Stomach (tissue), 9 donors: Measurements from ENCODE around the gene TNS3. TPM values are rescaled to one million over a fixed set of nuclear protein-coding genes. Genes with fewer than 3 reads are reported as not detected.

ENCODE experiments used
- DNase-seq, 2 donors: peaks; one replicate each; pipeline versions ENCODE4 v3.0.0 to v3.0.0-alpha.2; 2013 to 2019
- H3K27ac ChIP-seq, 5 donors: fragments of 200-600 bp in 4 of 5; sonication (generic) in 4 of 5; one replicate each; pipeline ENCODE4 v1.5.1; 2013 to 2019; ENCODE audit warnings: mild to moderate bottlenecking in 1 of 5, moderate library complexity in 1 of 5
- H3K27me3 ChIP-seq, 3 donors: fragments of 200-600 bp; sonication (generic); one replicate each; pipeline ENCODE4 v1.5.1; 2017 to 2019; ENCODE audit warnings: mixed run types in 1 of 3
- H3K36me3 ChIP-seq, 4 donors: fragments of 200-600 bp; sonication (generic); 1 replicate in 3 of 4; 2 replicates in 1 of 4; pipeline ENCODE4 v1.5.1; 2016 to 2019
- H3K4me1 ChIP-seq, 4 donors: fragments of 200-600 bp; sonication (generic); one replicate each; pipeline ENCODE4 v1.5.1; 2016 to 2019
- H3K4me3 ChIP-seq, 4 donors: fragments of 200-600 bp; sonication (generic) in 3 of 4; one replicate each; pipeline ENCODE4 v1.5.1; 2016 to 2019; ENCODE audit warnings: mild to moderate bottlenecking in 1 of 4
- H3K9me3 ChIP-seq, 4 donors: fragments of 200-600 bp; sonication (generic); one replicate each; pipeline ENCODE4 v1.5.1; 2016 to 2019
- CTCF ChIP-seq, 7 experiments: fragments of 450-650 bp in 4 of 7; fragments of 200-600 bp in 3 of 7; sonication (generic) in 3 of 7; IDR thresholded peaks; one replicate each; pipeline ENCODE4 v1.5.1; 2016 to 2019; ENCODE audit warnings: antibody characterized with exemption in 7 of 7, control low read depth in 2 of 7, mild to moderate bottlenecking in 1 of 7
- EP300 ChIP-seq: sonication (generic); formaldehyde crosslinking; IDR thresholded peaks from one replicate; pipeline ENCODE4 v1.6.1; 2017; ENCODE audit warnings: antibody characterized with exemption
- POLR2A ChIP-seq, 4 donors: fragments of 450-650 bp; IDR thresholded peaks; one replicate each; pipeline ENCODE4 v1.6.1; 2016; ENCODE audit warnings: antibody characterized with exemption in 4 of 4, control low read depth in 2 of 4, mild to moderate bottlenecking in 1 of 4, moderate library complexity in 1 of 4
- POLR2AphosphoS5 ChIP-seq, 3 donors: sonication (generic); formaldehyde crosslinking; IDR thresholded peaks; one replicate each; pipeline ENCODE4 v1.6.1; 2016; ENCODE audit warnings: antibody characterized with exemption in 3 of 3
- WGBS, 5 donors: extraction: QIAGEN DNeasy Blood & Tissue Kit in 3 of 5; methylation state at CpG; one replicate each; pipeline versions ENCODE4 v1.1.5 to v1.1.7; 2013 to 2018; 5-methylcytosine and 5-hydroxymethylcytosine counted together
- intact Hi-C: fragments of 100-400 bp; cut with DNase I; formaldehyde crosslinking; loops from one replicate; pipeline ENCODE4 v1.15.1; 2023; ENCODE audit warnings: low total_unique reads
- polyA plus RNA-seq, 3 donors: library from polyadenylated mRNA; stranded (reverse); fragments of 200-250 nt; gene quantifications; one replicate each; pipeline ENCODE4 v1.2.3, GENCODE V29; 2013
- total RNA-seq, 5 donors: library from RNA; depleted of rRNA; stranded (reverse); fragments of >200 nt; gene quantifications; one replicate each; pipeline versions ENCODE4 v1.1.0 to v1.2.3, GENCODE V29; 2014 to 2016
- donor health status: healthy with polysubstance abuse.
- donor health status: Bipolar disorder and iron deficiency.
- donor health status: healthy.

The TNS3 gene
- total and polyA plus RNA-seq, 8 donors, result 10.0 to 105 (median 41.0) TPM

DNA sequence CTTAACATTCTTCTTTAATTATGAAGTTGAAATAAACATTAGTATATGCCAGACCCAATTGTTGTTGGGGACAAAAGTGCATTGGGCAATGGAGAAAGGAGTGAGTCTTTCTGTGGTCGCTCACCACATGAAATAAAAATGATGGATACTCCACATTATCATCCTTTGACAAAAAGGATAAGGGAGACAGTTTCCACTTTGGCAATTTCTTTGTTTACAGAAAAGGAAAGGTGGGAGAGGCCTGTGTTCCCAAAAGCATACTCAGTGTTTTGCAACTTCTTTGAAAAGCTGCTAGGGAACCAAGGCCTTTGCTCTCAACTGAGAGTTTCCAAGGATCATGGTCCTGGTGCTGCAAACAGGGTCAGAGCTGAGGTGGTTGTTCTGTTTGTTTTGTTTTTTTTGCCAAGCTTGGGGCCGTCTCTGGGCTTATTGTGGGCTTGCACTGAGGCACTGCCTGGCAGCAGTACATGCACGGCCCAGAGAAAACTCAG is 341.9 kb downstream of the TNS3 start:
- WGBS, 5 donors, result 60 to 70% (median 65%) methylated on average over 3 of the region's 3 CpGs
- no peak for TF ChIP-seq POLR2AphosphoS5 (IDR thresholded peaks at IDR 0.05)
- TF ChIP-seq POLR2A (IDR thresholded peaks at IDR 0.05), result no peak
- no peak for DNase-seq
- Histone ChIP-seq H3K27ac (no peak overlapping the region), H3K27me3 (no peaks in the 10 kb centered on the region), H3K4me1 (no peaks in the 10 kb centered on the region), H3K36me3 (no peaks in the 10 kb centered on the region), H3K4me3 (no peak overlapping the region), H3K9me3 (no peaks in the 10 kb centered on the region)
- intact Hi-C loops, result no loop called here

DNA sequence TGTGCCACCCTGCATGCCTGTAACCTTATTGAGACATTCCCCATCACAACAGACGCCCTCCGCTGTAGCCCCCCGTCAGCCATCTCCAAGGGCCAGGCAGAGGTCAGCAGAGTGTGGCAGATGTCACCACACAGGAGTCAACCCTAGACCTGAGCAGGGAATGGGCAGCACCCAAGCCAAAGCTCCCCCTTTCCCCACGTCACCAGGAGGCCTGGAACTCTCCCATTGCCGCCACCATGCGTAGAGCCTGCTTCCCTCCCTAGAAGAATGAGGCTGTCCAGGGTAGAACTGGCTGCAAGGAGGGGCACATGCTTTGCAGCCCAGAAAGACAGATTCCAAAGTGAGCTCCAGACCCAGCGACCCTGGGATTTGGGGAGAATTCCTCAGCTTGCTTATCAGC is 342.9 kb downstream of the TNS3 start:
- Histone ChIP-seq H3K27me3 (no peaks in the 10 kb centered on the region), H3K4me3 (no peak overlapping the region), H3K27ac (no peak overlapping the region), H3K9me3 (no peaks in the 10 kb centered on the region), H3K4me1 (no peaks in the 10 kb centered on the region), H3K36me3 (no peaks in the 10 kb centered on the region)
- intact Hi-C loops, result no loop called here
- DNase-seq, result no peak
- TF ChIP-seq POLR2AphosphoS5 (IDR thresholded peaks at IDR 0.05) (no peak), CTCF (IDR thresholded peaks at IDR 0.05) (no peak), POLR2A (IDR thresholded peaks at IDR 0.05) (no peak), EP300 (no peak)
- WGBS, 5 donors, result 81 to 87% (median 83%) methylated on average over 7 of the region's 7 CpGs

DNA sequence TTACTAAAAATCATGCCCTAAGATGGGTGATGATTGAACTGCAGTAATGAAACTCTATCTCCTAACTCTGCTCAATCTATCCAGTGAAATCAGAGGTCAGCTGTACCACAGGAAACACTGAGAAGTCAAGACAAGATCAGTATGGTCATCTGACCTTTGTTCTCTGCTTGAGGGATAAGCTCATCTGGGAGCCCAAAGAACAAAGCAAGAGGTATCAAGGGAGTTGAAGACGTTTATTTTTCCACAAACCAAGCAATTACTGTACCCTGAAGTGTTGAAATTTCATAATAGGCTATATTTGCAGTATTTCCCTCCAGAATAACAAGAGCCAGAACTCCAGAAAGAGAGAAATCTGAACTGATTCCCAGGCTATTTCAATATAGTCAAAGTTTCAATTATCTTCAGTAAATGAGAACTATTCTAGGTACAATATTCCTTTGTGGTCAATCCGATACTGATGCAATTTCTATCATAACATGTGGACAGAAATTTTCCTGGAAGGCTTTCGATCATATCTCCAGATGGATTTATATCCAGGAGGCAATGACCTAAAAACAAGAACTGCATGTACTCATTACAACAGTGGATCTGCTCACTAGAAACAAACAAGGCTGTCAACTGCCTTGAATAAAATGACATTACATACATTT is 345.3 kb downstream of the TNS3 start:
- Histone ChIP-seq H3K27ac (no peak overlapping the region), H3K4me3 (no peak overlapping the region)
- TF ChIP-seq POLR2AphosphoS5 (IDR thresholded peaks at IDR 0.05) (no peak), EP300 (no peak), POLR2A (IDR thresholded peaks at IDR 0.05) (no peak), CTCF (IDR thresholded peaks at IDR 0.05) (no peak)

GRCh38 chr7:47233996-47234395 is 347.9 kb downstream of the TNS3 start:
- Histone ChIP-seq H3K27ac (no peak overlapping the region), H3K4me1 (no peaks in the 10 kb centered on the region), H3K27me3 (no peaks in the 10 kb centered on the region), H3K4me3 (no peak overlapping the region), H3K36me3 (no peaks in the 10 kb centered on the region), H3K9me3 (no peaks in the 10 kb centered on the region)
- no peak for DNase-seq
- WGBS, 5 donors, result 15 to 44% (median 26%) methylated on average over 1 of the region's 1 CpG
- TF ChIP-seq EP300, result no peak
- TF ChIP-seq POLR2A (IDR thresholded peaks at IDR 0.05), result no peak
- TF ChIP-seq CTCF (IDR thresholded peaks at IDR 0.05), result no peak
- TF ChIP-seq POLR2AphosphoS5 (IDR thresholded peaks at IDR 0.05), result no peak
- intact Hi-C loops, result no loop called here

More for the DNA sequence above, 345.3 kb downstream of the TNS3 start:
- no peak for DNase-seq
- intact Hi-C loops, result no loop called here
- Histone ChIP-seq H3K9me3 (no peaks in the 10 kb centered on the region), H3K4me1 (no peaks in the 10 kb centered on the region), H3K27me3 (no peaks in the 10 kb centered on the region), H3K36me3 (no peaks in the 10 kb centered on the region)
- WGBS, 5 donors, result 68 to 76% (median 73%) methylated on average over 3 of the region's 3 CpGs

DNA sequence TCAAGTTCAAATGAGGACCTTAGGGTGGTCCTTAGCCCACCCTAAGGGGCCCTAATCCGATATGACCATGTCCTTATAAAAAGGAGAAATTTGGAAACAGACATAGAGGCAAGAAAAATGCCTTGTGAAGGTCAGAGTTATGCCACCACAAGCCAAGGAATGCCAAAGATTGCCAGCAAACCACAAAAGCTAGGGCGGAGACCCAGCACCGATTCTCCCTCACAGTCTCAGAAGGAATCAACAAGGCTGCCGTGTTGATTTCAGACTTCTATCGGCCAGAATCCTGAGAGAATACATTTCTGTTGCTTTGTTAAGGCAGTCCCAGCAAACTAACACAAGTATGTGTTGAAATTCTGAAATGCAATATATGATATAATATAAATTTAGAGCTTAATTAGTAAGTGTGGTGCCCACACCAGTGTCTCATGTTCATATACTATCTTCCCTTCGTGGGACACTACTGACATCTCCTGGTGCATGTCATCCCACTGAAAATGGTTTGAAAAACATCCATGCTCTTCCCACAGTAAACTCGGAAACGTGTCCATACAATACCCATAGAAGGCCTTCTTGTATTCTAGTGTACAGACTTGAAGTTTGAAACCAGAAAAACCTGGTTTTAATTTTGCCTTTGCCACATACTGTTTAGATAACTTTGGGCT is 349.0 kb downstream of the TNS3 start:
- H3K27ac ChIP-seq, result no peak overlapping the region
- intact Hi-C loops, result no loop called here

More for the DNA sequence above, 349.0 kb downstream of the TNS3 start:
- no peaks in the 10 kb centered on the region for H3K4me1 ChIP-seq
- TF ChIP-seq CTCF (IDR thresholded peaks at IDR 0.05), result no peak
- no peak for TF ChIP-seq POLR2A (IDR thresholded peaks at IDR 0.05)
- TF ChIP-seq POLR2AphosphoS5 (IDR thresholded peaks at IDR 0.05), result no peak
- no peak for TF ChIP-seq EP300
- DNase-seq, result no peak
- WGBS, 5 donors, result 75 to 89% (median 86%) methylated on average over 8 of the region's 8 CpGs
- H3K36me3 ChIP-seq, result no peaks in the 10 kb centered on the region
- no peaks in the 10 kb centered on the region for H3K27me3 ChIP-seq
- H3K4me3 ChIP-seq, result no peak overlapping the region
- no peaks in the 10 kb centered on the region for H3K9me3 ChIP-seq
